Muscle of arm (tissue), 12 donors: ENCODE measurements around the gene TACR1. TPM values are rescaled to one million over a fixed set of nuclear protein-coding genes. Genes with fewer than 3 reads are reported as not detected.

Source experiments
- DNase-seq: peaks from one replicate; pipeline ENCODE4 v3.0.0-alpha.2; 2013
- polyA plus RNA-seq, 12 donors: library from polyadenylated mRNA; unstranded; fragments of 120-200 nt; gene quantifications; one replicate each; pipeline ENCODE4 v1.2.1, GENCODE V29; 2013; ENCODE audit not compliant: insufficient read length in 12 of 12

The TACR1 gene
- polyA plus RNA-seq, 12 donors = 0.20 to 1.3 (median 0.52) TPM; not detected in 2

DNA sequence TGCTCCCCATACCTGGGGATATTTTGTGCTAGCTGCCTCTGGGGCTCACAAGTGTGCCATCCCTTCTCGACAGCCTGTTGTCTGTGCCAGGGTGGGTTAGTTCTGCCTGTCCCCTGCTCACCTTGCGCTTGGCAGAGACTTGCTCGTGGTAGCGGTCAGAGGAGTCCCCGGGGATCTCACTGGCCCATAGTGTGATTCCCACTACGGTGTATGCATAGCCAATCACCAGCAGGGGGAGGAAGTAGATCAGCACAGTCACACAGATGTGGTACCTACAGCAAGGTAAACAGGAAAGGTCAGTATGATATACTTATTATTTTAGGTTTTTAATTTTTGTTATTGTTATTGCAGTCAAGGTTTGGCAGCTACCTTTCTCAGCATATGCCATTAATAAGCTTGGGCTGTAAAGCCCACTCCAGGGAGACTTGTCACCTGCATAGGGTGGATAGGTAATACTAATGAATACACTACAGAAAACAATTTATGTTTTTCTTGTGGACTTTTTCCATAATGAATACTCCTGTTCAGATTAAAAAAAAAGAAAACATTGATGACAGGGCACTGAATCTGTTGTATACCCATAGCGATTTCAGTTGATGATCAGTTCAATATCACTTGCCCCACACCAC, 145.7 kb downstream of the TACR1 start:
- no peak for DNase-seq

DNA sequence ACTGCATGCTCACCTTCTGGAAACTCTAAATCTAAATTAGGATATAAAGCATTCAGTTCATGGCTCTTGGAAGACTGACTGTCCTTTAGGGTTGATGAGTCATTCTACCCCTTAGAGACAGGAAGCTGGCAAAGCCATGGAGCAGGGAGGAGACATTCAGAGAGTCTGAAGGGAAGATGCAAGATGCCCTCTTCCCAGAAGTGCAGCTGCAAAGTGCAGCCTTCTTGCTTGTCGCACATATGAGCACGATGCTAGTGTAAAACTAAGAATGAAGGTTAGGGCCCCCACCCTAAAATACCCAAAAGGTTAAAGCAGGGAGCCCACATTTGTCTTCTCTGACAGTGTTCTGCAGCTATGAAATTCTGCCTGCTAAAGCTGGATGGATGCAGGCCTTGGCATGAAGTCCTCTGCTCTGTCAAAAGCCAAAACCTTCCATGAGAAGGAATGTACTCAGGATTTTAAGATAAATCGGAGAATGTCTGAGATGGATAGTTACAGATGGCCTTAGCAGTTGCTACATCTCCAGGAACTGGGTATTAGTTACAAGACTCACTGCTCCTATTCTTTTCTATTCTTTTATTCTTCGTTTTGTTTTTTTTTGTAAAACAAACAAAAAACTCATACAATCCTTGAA, 151.2 kb downstream of the TACR1 start:
- DNase-seq = no peak

- DNase-seq = no peak
Observed at GRCh38 chr2:75047189-75047991, 151.9 kb downstream of the TACR1 start.

DNA sequence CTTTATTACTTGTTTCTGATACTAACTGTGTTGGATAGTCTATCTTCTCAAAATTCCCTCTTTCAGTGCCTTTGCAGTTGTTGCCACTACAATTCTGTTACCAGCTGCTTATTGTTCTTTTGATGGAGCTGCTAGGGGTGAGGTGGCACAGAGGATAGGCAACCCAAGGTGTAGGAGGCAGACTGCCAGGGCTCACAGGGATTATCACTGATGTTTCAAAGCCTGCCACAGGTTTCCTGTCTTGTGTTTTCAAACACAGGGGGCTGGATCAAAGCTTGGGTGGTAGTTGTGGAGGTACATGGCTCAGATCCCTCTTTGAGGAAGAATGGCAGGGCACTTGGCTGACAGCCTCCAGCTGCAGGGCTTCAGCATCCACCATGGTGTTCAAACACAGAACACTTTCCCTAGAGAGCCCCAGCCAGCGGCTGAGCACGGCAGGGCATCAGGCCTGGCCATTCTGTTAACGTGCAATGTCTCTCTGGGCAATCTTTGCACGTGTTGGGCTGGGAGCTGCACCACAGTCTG, 153.7 kb downstream of the TACR1 start:
- DNase-seq = no peak

DNA sequence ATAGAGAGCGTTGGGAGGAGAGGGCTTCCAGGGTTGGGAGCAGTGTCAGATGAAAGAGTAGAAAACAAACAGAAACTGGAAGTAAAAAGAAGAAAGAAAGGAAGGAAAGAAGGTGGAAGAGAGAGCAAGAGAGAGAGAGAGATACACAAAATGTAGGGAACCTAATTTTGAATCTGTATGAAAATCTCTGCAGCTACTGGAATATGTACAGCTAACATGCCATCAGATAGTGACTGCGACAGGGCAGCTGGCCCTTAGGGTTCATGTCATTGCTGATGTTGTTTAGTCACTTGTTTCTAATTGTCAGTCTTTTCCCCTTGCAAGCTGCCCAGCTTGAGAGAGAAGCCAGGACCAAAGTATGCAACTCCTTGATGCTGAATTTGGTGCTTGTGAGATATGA, 155.0 kb downstream of the TACR1 start:
- DNase-seq = no peak

- no peak for DNase-seq
Observed at GRCh38 chr2:75042823-75043222, 156.5 kb downstream of the TACR1 start.

DNA sequence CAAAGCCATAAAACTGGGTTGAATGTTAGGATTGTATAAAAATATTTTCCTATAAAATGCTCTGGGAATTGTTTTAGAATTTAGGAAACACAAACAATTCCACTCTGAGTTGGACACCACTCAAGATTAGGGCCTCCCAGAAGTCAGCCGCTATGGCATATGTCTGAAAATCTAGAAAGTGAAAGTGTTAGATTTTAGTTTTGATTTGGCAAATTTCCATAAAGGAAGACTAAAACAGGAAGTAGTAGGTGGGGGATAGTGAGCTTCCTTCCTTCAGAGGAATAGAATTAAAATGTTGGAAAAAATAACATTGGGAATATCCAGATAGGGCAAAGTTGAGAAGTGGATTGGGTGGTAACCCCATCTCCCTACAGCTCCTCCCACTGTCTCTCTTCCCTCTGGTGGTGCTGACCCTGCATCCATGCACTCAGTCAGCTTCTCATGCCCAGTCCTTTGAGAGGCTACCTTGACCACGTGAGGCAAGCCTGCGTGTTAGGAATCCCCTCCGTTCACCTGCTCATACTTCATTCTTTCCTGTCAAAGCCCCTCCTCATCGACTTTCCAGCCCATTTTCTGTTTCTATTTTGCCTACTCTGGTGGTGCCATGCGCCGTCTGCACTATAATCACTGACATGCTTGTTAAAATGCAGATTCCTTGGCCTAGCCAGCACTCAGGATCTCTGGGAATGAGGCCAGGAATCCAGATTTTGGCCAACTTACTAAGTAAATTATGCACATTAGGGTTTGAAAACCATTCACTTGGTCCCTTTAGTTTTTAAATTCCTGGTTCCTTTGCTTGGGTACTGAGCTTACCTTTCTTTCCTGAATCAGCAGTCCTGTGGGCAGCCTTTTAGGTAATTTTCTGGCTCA, 157.4 kb downstream of the TACR1 start:
- no peak for DNase-seq

DNA sequence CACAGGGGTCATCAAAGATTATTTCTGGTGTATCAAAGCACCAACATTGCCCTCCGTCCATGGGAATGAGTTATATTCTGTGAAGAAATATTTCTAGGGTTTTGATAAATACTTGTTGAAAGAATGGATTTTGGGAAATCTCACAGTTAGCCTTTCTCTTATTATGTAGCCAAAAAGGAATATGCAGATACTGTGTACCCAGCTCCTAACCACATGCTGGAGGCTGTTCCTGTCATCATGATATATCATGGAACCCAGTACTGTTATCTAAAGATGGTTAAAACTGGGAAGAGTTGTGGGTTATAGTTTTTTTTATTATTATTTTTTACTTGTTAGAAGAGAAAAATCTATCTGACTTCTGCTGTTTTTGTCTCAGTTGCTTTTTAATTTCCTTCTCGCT, 158.1 kb downstream of the TACR1 start:
- no peak for DNase-seq

- no peak for DNase-seq
Observed at GRCh38 chr2:75035444-75036353, 163.6 kb downstream of the TACR1 start.

- no peak for DNase-seq
Observed at GRCh38 chr2:75033516-75033915, 165.8 kb downstream of the TACR1 start.

- no peak for DNase-seq
Observed at GRCh38 chr2:75031906-75032803, 167.2 kb downstream of the TACR1 start.

- no peak for DNase-seq
Observed at GRCh38 chr2:75031171-75031570, 168.1 kb downstream of the TACR1 start.

- DNase-seq = no peak
Observed at GRCh38 chr2:75030218-75031009, 168.9 kb downstream of the TACR1 start.

GRCh38 chr2:75027886-75028285, 171.4 kb downstream of the TACR1 start:
- DNase-seq = no peak

GRCh38 chr2:75025633-75026380, 173.5 kb downstream of the TACR1 start:
- no peak for DNase-seq

GRCh38 chr2:75025216-75025615, 174.1 kb downstream of the TACR1 start:
- no peak for DNase-seq

DNA sequence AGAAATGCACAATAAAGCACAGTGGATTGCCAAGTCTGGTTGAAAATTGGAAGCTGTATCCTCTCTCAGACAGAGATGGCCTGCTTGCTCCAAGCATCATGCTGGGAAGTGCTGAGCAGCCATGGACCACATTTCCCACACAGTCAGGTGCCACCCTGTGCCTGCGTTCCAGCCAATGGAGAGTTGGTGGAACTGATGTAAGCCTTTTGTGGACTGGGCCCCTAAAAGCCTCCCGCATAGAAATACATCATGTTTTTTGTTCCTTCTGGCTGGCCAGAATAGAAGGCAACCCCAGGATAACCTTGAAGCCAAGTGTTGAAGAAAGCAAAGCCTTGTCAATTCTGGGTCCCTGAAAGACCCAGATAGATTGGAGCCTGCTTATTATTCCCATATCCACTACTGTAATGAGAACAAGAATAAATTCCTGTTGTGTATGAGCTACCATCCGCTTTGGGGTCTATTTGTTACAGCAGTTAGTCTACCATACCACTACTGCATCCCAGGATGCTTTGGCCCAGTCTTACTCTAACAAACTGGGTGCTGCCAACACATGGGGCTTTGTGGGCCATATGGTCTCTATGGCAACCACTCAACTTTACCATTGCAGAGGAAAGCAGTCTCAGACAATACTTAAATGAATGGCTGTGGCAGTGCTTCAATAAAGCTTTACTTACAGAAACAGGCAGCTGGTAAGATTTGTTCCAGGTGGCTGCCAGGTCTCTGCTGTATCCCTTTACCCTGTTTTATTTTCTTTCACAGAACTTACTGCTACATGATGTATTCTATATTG, 175.5 kb downstream of the TACR1 start:
- no peak for DNase-seq
